ENCODE measurements around the gene SMIM22. TPM values are rescaled to one million over a fixed set of nuclear protein-coding genes. Genes with fewer than 3 reads are reported as not detected.

Gene SMIM22
- total RNA-seq, 1 donor from 2014 or later, result 27.7 TPM

- no peaks in the 10 kb centered on the region for H3K36me3 ChIP-seq
- no peak for TF ChIP-seq CTCF (IDR thresholded peaks at IDR 0.05)
- peaks cover 16% of the 10 kb centered on the region for H3K4me1 ChIP-seq
- ATAC-seq, result no peak
- H3K27me3 ChIP-seq (ENCODE audit: low read depth), result no peaks in the 10 kb centered on the region
- no peak for DNase-seq
- no peak overlapping the region for H3K27ac ChIP-seq
- no peak overlapping the region for H3K4me3 ChIP-seq
- intact Hi-C loops (cut with DNase I), result no loop called here
- no peaks in the 10 kb centered on the region for H3K9me3 ChIP-seq
Observed at GRCh38 chr16:4772351-4772750, 22.8 kb upstream of the SMIM22 start.

GRCh38 chr16:4775005-4775404 is 20.2 kb upstream of the SMIM22 start:
- no peaks in the 10 kb centered on the region for H3K36me3 ChIP-seq
- TF ChIP-seq CTCF (IDR thresholded peaks at IDR 0.05), result no peak
- intact Hi-C loops (cut with DNase I), result no loop called here
- no peaks in the 10 kb centered on the region for H3K27me3 ChIP-seq (ENCODE audit: low read depth)
- ATAC-seq, result no peak
- H3K9me3 ChIP-seq, result no peaks in the 10 kb centered on the region
- H3K4me3 ChIP-seq, result no peak overlapping the region
- no peak for DNase-seq
- no peak overlapping the region for H3K27ac ChIP-seq
- H3K4me1 ChIP-seq, result no peaks in the 10 kb centered on the region

- Histone ChIP-seq H3K4me3 (no peak overlapping the region), H3K4me1 (no peaks in the 10 kb centered on the region), H3K27me3 (ENCODE audit: low read depth) (no peaks in the 10 kb centered on the region), H3K9me3 (no peaks in the 10 kb centered on the region), H3K36me3 (no peaks in the 10 kb centered on the region), H3K27ac (no peak overlapping the region)
- intact Hi-C loops (cut with DNase I), result no loop called here
- DNase-seq, result no peak
- TF ChIP-seq CTCF (IDR thresholded peaks at IDR 0.05), result no peak
- ATAC-seq, result no peak
Observed at GRCh38 chr16:4776141-4776705, 18.9 kb upstream of the SMIM22 start.

GRCh38 chr16:4777339-4778049 is 17.7 kb upstream of the SMIM22 start:
- no peaks in the 10 kb centered on the region for H3K9me3 ChIP-seq
- no peak overlapping the region for H3K27ac ChIP-seq
- intact Hi-C loops (cut with DNase I), result no loop called here
- H3K4me3 ChIP-seq, result no peak overlapping the region
- ATAC-seq (no peak), DNase-seq (no peak)
- H3K27me3 ChIP-seq (ENCODE audit: low read depth), result no peaks in the 10 kb centered on the region
- H3K4me1 ChIP-seq, result no peaks in the 10 kb centered on the region
- no peak for TF ChIP-seq CTCF (IDR thresholded peaks at IDR 0.05)
- H3K36me3 ChIP-seq, result no peaks in the 10 kb centered on the region

- no peak for DNase-seq
- Histone ChIP-seq H3K4me1 (no peaks in the 10 kb centered on the region), H3K27ac (no peak overlapping the region), H3K36me3 (no peaks in the 10 kb centered on the region), H3K9me3 (no peaks in the 10 kb centered on the region), H3K27me3 (ENCODE audit: low read depth) (no peaks in the 10 kb centered on the region), H3K4me3 (no peak overlapping the region)
- ATAC-seq, result no peak
- no peak for TF ChIP-seq CTCF (IDR thresholded peaks at IDR 0.05)
- intact Hi-C loops (cut with DNase I), result no loop called here
Observed at GRCh38 chr16:4778050-4778392, 17.1 kb upstream of the SMIM22 start.

All from lower lobe of right lung (tissue), 2 donors.